ENCODE results near the gene CENATAC. TPM values are rescaled to one million over a fixed set of nuclear protein-coding genes. Genes with fewer than 3 reads are reported as not detected.
A peak's percentile ranks its signal among the peaks of the same experiment; 100 is the strongest.
"Not testable (repeated sequence)": the region's sequence is repeated elsewhere in the genome, so short reads cannot be mapped to it uniquely, and the experiment has no call there.

The CENATAC gene
- total RNA-seq, 2 experiments from 2014 or later, result 121 to 122 TPM

DNA sequence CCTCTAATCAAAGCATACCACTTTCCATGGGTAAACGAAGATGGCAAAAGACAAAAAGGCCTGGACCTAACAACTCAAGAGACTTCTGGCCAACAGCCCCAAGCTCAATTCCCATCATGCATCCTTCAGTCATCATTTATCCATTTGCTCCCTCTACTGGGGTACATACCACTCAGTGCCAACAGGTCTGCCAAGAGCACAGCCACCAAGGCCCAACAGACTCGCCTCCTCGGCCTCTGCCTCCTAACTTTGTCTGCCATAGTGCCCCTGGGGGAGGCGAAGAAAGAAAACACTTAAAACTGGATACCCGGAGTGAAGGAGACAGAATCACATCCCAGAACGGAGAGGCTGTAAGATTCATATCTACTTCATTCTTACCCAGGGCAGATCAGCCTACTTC, 58.0 kb downstream of the CENATAC start:
- Histone ChIP-seq H3K4me3 (ENCODE audit: low read length) (peak overlapping the region; percentile 69), H3K9me3 (ENCODE audit: control insufficient read depth in 1 of 2, insufficient read depth in 1 of 2, low read length in 2 of 2) (no peaks in the 10 kb centered on the region), H3K27me3 (ENCODE audit: control insufficient read depth in 1 of 2, insufficient read depth in 2 of 2, low read length in 2 of 2) (no peaks in the 10 kb centered on the region), H3K27ac (ENCODE audit: low read depth in 1 of 2, low read length in 2 of 2) (peak overlapping the region; percentile 67 to 83), H3K36me3 (ENCODE audit: insufficient read depth, low read length) (peaks cover 50% of the 10 kb centered on the region), H3K4me1 (ENCODE audit: insufficient read depth, low read length) (peaks cover 42% of the 10 kb centered on the region)
- Mint-ChIP-seq H3K27me3 (no peaks in the 10 kb centered on the region), H3K36me3 (ENCODE audit: low read depth) (peaks cover 69% of the 10 kb centered on the region), H3K4me3 (peak overlapping the region; percentile 99), H3K4me1 (ENCODE audit: low read depth) (peaks cover 36% of the 10 kb centered on the region), H3K27ac (peak overlapping the region; percentile 80), H3K9me3 (no peaks in the 10 kb centered on the region)
- POLR2A ChIA-PET, result interaction anchor here (0.8 to 3.5 kb wide), 15 partner anchors 9 to 264 kb away, joined by 3 to 38 read pairs (median 4); partner anchors contain the start of genes C2CD2L, CENATAC, DPAGT1 and HINFP
- DNase-seq, result peak in 4 of 14 experiments; percentile 4 to 45 (median 26)
- CTCF ChIA-PET, result interaction anchor here (1.1 to 2.9 kb wide), 6 partner anchors 9 to 43 kb away, joined by 3 to 22 read pairs (median 4); partner anchors contain the start of genes SLC37A4, TRAPPC4 and VPS11
- TF ChIP-seq, protein P1, sequence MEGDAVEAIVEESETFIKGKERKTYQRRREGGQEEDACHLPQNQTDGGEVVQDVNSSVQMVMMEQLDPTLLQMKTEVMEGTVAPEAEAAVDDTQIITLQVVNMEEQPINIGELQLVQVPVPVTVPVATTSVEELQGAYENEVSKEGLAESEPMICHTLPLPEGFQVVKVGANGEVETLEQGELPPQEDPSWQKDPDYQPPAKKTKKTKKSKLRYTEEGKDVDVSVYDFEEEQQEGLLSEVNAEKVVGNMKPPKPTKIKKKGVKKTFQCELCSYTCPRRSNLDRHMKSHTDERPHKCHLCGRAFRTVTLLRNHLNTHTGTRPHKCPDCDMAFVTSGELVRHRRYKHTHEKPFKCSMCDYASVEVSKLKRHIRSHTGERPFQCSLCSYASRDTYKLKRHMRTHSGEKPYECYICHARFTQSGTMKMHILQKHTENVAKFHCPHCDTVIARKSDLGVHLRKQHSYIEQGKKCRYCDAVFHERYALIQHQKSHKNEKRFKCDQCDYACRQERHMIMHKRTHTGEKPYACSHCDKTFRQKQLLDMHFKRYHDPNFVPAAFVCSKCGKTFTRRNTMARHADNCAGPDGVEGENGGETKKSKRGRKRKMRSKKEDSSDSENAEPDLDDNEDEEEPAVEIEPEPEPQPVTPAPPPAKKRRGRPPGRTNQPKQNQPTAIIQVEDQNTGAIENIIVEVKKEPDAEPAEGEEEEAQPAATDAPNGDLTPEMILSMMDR (IDR thresholded peaks at IDR 0.05), result no peak
- no peak for ATAC-seq (ENCODE audit: poor library complexity)
- intact Hi-C loops (cut with DNase I, micrococcal nuclease), result loop anchor here (1.0 to 2.0 kb wide), 3 partner anchors 10 to 39 kb away; partner anchors contain the start of gene SLC37A4 (in 1 of the 2)

DNA sequence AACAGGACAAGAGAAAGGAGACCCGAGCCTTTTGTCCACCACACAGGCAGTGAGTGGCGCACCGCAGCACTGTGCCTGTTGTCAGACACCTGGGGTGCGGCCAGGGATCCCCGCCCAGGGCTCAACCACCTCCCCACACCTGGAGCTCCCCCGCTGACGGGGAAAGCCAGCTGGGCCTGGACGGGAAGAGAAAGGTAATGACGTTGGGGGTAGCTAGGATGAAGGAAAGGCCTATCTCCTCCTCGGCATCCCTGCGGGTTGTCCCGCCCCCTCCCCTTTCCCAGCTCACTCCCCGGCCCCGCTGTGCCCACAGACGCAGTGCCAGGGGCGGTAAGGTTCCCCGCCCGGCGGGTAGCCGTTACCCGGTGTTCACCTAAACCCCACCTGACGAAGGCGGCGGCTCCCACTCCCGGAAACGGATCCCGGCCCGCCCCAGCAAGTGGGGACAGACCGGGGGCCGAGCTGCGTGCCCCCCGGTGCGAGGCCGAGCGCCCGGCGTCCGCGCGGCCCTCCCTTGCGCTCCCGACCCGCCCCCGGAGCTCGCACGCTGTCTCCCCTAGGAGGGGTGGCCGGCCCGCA, 58.6 kb downstream of the CENATAC start:
- intact Hi-C loops (cut with DNase I, micrococcal nuclease), result loop anchor here (1.0 to 2.0 kb wide), 3 partner anchors 10 to 38 kb away; partner anchors contain the start of gene SLC37A4 (in 1 of the 2)
- ATAC-seq (ENCODE audit: poor library complexity) (peak; percentile 10), DNase-seq (peak in 12 of 14 experiments; percentile 12 to 82 (median 45))
- Histone ChIP-seq H3K27ac (ENCODE audit: low read depth in 1 of 2, low read length in 2 of 2) (peak overlapping the region; percentile 67 to 83), H3K4me1 (ENCODE audit: insufficient read depth, low read length) (peaks cover 39% of the 10 kb centered on the region), H3K27me3 (ENCODE audit: control insufficient read depth in 1 of 2, insufficient read depth in 2 of 2, low read length in 2 of 2) (no peaks in the 10 kb centered on the region), H3K36me3 (ENCODE audit: insufficient read depth, low read length) (peaks cover 44% of the 10 kb centered on the region), H3K9me3 (ENCODE audit: control insufficient read depth in 1 of 2, insufficient read depth in 1 of 2, low read length in 2 of 2) (no peaks in the 10 kb centered on the region), H3K4me3 (ENCODE audit: low read length) (peak overlapping the region; percentile 69)
- ChIA-PET CTCF (interaction anchor here (0.7 to 2.9 kb wide), 9 partner anchors 9 to 150 kb away, joined by 3 to 22 read pairs (median 3); partner anchors contain the start of genes CBL, HINFP, SLC37A4 and TRAPPC4), POLR2A (interaction anchor here (0.6 to 3.5 kb wide), 21 partner anchors 9 to 265 kb away, joined by 3 to 38 read pairs (median 4); partner anchors contain the start of genes C2CD2L, CENATAC, DPAGT1 and HINFP)
- peak overlapping the region; percentile 80 for H3K27ac Mint-ChIP-seq
- TF ChIP-seq, protein P1 (IDR thresholded peaks at IDR 0.05), result no peak
- peaks cover 36% of the 10 kb centered on the region for H3K4me1 Mint-ChIP-seq (ENCODE audit: low read depth)
- H3K4me3 Mint-ChIP-seq, result peak overlapping the region; percentile 99
- no peaks in the 10 kb centered on the region for H3K9me3 Mint-ChIP-seq
- peaks cover 63% of the 10 kb centered on the region for H3K36me3 Mint-ChIP-seq (ENCODE audit: low read depth)
- H3K27me3 Mint-ChIP-seq, result no peaks in the 10 kb centered on the region

DNA sequence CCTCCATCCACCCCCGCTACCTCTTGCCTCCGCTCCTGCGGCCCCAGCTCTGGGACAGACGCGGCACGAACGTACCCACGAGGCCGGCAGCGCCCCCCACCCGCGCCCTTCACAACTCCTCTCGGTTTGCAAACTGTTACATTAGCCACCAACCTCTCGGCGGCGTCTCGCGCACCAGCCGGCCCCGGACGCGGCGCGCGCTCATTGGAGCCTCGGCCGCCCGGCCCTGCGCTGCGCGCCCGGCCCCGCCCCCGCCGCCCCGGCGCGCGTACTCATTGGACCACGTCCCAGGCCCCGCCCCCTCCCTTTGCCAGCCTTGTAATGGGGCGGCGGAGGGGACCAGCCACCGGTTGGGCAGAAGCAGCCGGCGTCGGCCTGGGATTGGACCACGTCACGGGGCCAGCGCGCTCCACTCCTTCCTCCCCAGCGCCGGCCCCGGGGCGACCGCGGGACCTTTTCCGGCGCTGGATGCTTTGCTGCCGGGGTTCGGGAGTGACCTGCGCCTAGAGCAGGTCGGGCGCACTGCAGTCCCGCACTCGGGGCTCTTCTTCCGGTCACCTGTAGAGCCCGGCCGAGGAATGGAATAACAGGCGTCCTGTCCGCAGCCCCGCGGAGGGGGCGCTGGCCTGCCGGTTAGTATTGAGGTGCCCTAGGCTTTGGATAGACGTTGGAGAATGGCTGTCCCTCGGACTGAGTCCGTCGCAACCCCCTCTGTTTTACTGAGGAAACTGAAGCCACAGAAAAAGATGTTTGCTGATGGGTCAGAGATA, 59.2 kb downstream of the CENATAC start, which contains the start of gene HYOU1:
Gene HYOU1, minus strand, starts transcription at position 206 of the 770 bp plus-strand sequence. CDS start 1,045 bp downstream, outside the sequence.
- POLR2A ChIA-PET, result interaction anchor here (0.6 to 3.5 kb wide), 22 partner anchors 10 to 265 kb away, joined by 3 to 38 read pairs (median 4); partner anchors contain the start of genes C2CD2L, CENATAC, DPAGT1 and HINFP
- H3K4me3 Mint-ChIP-seq, result peak within 1 kb of the TSS; percentile 99
- H3K9me3 Mint-ChIP-seq, result no peaks in the 10 kb centered on the region
- H3K36me3 Mint-ChIP-seq (ENCODE audit: low read depth), result peaks cover 56% of the 10 kb centered on the region
- H3K4me1 Mint-ChIP-seq (ENCODE audit: low read depth), result peaks cover 36% of the 10 kb centered on the region
- Histone ChIP-seq H3K27ac (ENCODE audit: low read depth in 1 of 2, low read length in 2 of 2) (peak within 1 kb of the TSS; percentile 83 to 84), H3K27me3 (ENCODE audit: control insufficient read depth in 1 of 2, insufficient read depth in 2 of 2, low read length in 2 of 2) (no peaks in the 10 kb centered on the region), H3K4me3 (ENCODE audit: low read length) (peak within 1 kb of the TSS; percentile 82), H3K9me3 (ENCODE audit: control insufficient read depth in 1 of 2, insufficient read depth in 1 of 2, low read length in 2 of 2) (no peaks in the 10 kb centered on the region), H3K4me1 (ENCODE audit: insufficient read depth, low read length) (peaks cover 32% of the 10 kb centered on the region), H3K36me3 (ENCODE audit: insufficient read depth, low read length) (peaks cover 37% of the 10 kb centered on the region)
- TF ChIP-seq, protein P1 (IDR thresholded peaks at IDR 0.05), result peak; percentile 2
- peak; percentile 92 for ATAC-seq (ENCODE audit: poor library complexity)
- peak within 1 kb of the TSS; percentile 80 for H3K27ac Mint-ChIP-seq
- H3K27me3 Mint-ChIP-seq, result no peaks in the 10 kb centered on the region
- CTCF ChIA-PET, result interaction anchor here (0.7 to 2.9 kb wide), 8 partner anchors 9 to 149 kb away, joined by 3 to 22 read pairs (median 4); partner anchors contain the start of genes CBL, HINFP, SLC37A4 and TRAPPC4
- intact Hi-C loops (cut with DNase I, micrococcal nuclease), result loop anchor here (1.0 to 2.0 kb wide), 6 partner anchors 9 to 39 kb away; partner anchors contain the start of genes RPS25 (in 1 of the 2), SLC37A4 (in 1 of the 2), TRAPPC4 (in 1 of the 2) and VPS11 (in 1 of the 2)
- DNase-seq, result peak; percentile 97 to 99 (median 98)

DNA sequence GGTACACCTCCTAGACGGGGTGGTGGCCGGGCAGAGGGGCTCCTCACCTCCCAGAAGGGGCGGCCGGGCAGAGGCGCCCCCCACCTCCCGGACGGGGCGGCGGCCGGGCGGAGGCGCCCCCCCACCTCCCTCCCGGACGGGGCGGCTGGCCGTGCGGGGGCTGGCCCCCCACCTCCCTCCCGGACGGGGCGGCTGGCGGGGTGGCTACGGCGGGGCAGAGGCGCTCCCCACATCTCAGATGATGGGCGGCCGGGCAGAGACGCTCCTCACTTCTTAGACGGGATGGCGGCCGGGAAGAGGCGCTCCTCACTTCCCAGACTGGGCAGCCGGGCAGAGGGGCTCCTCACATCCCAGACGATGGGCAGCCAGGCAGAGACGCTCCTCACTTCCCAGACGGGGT, 61.2 kb downstream of the CENATAC start:
- intact Hi-C loops (cut with DNase I, micrococcal nuclease); H3K27me3 ChIP-seq (ENCODE audit: control insufficient read depth in 1 of 2, insufficient read depth in 2 of 2, low read length in 2 of 2); H3K9me3 Mint-ChIP-seq; ATAC-seq (ENCODE audit: poor library complexity); DNase-seq; H3K27ac Mint-ChIP-seq; H3K27ac ChIP-seq (ENCODE audit: low read depth in 1 of 2, low read length in 2 of 2); H3K4me3 ChIP-seq (ENCODE audit: low read length); H3K4me3 Mint-ChIP-seq; H3K9me3 ChIP-seq (ENCODE audit: control insufficient read depth in 1 of 2, insufficient read depth in 1 of 2, low read length in 2 of 2); H3K27me3 Mint-ChIP-seq: not testable (repeated sequence)
- ChIA-PET POLR2A (interaction anchor here (1.8 kb wide), 1 partner anchor 29 kb away, joined by 7 read pairs; the partner anchor contains the start of gene SLC37A4), CTCF (interaction anchor here (2.0 kb wide), 1 partner anchor 11 kb away, joined by 6 read pairs; no protein-coding TSS in a partner anchor)
- peaks cover 30% of the 10 kb centered on the region for H3K4me1 ChIP-seq (ENCODE audit: insufficient read depth, low read length)
- peaks cover 37% of the 10 kb centered on the region for H3K36me3 Mint-ChIP-seq (ENCODE audit: low read depth)
- H3K36me3 ChIP-seq (ENCODE audit: insufficient read depth, low read length), result peaks cover 18% of the 10 kb centered on the region
- peaks cover 28% of the 10 kb centered on the region for H3K4me1 Mint-ChIP-seq (ENCODE audit: low read depth)

Measured in CD4-positive, alpha-beta T cell (primary cell).